Urothelium cell line (cell line): Measurements from ENCODE around the gene SLC15A3.

ENCODE experiments used
- DNase-seq: peaks from one replicate; pipeline ENCODE4 v3.0.0; 2011; ENCODE audit warnings: low spot score, mixed read lengths
- FAIRE-seq: peaks from 2 replicates; lab custom pipeline; 2011; peaks lifted over from hg19 to GRCh38; lab: Jason Lieb, UNC

Gene SLC15A3

DNA sequence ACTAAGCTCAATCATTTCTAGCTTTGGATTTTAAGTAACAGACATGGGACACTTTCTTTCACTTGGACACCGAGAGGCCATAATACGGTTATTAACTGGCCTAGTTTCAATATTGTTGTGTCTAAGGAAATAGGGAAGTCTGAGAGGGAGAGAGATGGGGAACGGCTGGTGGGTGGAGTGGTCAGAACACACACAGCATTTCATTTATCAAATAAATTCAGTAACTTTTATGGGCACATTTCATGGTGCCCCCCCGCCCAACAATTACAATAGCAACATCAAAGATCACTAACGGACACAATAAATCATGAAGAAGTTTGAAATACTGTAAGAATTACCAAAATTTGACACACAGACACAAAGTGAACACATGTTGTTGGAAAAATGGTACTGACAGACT lies 56.3 kb downstream of the SLC15A3 start:
- DNase-seq (no peak), FAIRE-seq (no peak)

DNA sequence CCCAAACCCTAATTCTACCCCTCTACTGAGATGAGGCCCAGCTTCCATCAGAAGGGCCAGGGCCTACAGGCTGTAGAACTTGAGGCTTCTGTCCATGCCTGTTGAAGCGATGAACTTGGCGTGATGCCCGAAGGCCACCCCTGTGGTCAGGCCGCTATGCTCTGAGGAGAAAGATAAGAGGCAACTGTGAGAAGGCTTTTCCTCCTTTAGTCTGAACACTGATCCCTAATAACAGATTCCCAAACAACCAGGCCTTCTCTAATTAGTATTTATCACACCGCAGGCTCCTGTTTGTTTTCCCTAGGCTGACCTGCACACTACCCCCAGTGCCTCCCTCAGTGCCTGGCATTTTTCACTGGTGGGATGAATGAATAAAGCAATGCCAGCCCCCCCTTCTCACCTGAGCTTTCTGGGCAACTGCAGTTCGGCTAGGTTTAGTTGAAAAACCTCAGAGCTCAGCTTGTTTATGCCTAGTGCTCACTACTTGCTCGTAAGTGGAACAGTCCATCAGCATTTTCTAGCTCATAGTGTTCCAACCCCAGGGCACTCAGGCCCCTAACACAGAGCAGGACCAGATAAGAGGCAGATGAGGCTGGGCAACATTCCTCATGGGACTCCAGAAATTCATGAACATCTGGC lies 60.8 kb downstream of the SLC15A3 start:
- FAIRE-seq: no peak

DNA sequence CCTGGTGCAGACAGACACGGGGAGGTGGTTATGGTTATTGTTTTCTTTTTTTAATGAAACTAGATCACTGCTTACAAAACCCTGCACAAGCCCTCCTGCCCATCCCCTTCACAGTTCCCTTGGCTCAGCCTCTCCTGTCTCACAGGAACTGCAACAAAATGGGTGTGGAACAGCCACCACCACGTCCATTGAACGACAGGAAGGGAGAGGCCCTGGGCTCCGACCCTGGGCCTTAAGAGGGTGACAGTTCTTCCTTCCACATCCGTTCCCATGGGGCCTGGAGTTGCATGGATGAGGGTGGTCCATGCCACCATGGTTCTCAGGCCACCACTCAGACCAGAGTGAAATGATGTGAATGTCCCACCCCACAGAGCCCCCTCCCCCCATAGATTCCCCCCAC lies 61.3 kb downstream of the SLC15A3 start:
- FAIRE-seq: no peak
- no peak for DNase-seq

More for the DNA sequence above, 60.8 kb downstream of the SLC15A3 start:
- no peak for DNase-seq

DNA sequence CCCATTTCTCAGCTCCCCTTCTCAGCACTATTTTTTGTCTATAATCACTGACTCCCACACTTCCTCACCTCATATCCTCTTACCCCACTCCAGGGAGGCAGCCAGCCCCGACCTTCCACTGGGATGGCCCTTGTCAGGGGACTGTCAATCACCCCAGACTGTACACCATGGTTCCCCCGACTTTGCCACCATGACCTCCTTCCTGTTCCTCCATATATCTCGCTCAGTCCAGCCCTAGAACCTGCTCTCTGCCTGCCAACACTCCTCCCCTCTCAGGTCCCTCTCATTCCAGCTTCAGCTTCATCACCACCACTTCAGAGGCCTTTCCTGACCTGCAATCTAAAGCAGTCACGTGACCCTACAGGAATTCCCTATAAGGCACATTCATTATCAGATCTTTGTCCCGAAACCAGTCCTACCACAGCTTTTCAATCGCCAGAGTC lies 62.1 kb downstream of the SLC15A3 start:
- FAIRE-seq (no peak), DNase-seq (no peak)

DNA sequence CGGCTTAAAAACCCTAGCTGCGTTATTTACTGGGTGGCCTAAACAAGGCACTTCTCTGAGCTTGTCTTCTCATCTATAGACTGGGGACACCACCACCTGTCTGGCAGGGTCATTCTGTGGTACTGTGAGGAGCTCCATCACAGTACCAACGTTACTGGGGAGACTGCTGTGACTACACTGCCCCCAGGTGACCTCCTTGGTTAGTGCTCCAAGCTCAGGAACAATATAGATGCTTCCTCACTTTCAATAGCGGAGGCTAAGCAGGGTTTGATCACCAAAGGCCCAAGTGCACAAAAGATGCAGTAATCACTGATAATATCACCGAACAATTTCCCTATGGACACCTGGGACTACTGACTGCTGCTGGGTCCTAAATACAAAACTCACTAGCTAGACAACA lies 64.4 kb downstream of the SLC15A3 start:
- DNase-seq: no peak
- no peak for FAIRE-seq
